HEK293T (cell line): ENCODE measurements around the gene BOLA3.

Source experiments
- BHLHE40 ChIP-seq: fragments of 450-650 bp; IDR thresholded peaks from 2 replicates; pipeline ENCODE4 v1.6.1; 2016; ENCODE audit warnings: mild to moderate bottlenecking, moderate library complexity, borderline replicate concordance
- ELF4 ChIP-seq: fragments of 450-650 bp; IDR thresholded peaks from 2 replicates; pipeline ENCODE4 v1.6.1; 2017; ENCODE audit warnings: antibody characterized with exemption
- FOXA1 ChIP-seq: fragments of 450-650 bp; IDR thresholded peaks from 2 replicates; pipeline ENCODE4 v1.6.1; 2016; ENCODE audit warnings: mild to moderate bottlenecking
- FOXM1 ChIP-seq: fragments of 450-650 bp; IDR thresholded peaks from 2 replicates; pipeline ENCODE4 v1.6.1; 2017; ENCODE audit warnings: mild to moderate bottlenecking, borderline replicate concordance
- L3MBTL2 ChIP-seq: fragments of 450-650 bp; conservative IDR thresholded peaks from 2 replicates; pipeline ENCODE4 v1.6.1; 2016; ENCODE audit warnings: mild to moderate bottlenecking
- SP1 ChIP-seq: fragments of 450-650 bp; IDR thresholded peaks from 2 replicates; pipeline ENCODE4 v1.6.1; 2017
- SUZ12 ChIP-seq: fragments of 450-650 bp; IDR thresholded peaks from 2 replicates; pipeline ENCODE4 v1.6.1; 2016; ENCODE audit warnings: mild to moderate bottlenecking

- TF ChIP-seq SP1, result no peak
- no peak for TF ChIP-seq ELF4
- TF ChIP-seq BHLHE40, result no peak
- no peak for TF ChIP-seq L3MBTL2
- no peak for TF ChIP-seq SUZ12
- TF ChIP-seq FOXA1, result no peak
- no peak for TF ChIP-seq FOXM1
Measured at GRCh38 chr2:74111380-74111779, 36.3 kb downstream of the BOLA3 start.
